Epithelial cell of proximal tubule (primary cell): ENCODE data around the gene C16orf46. TPM values are rescaled to one million over a fixed set of nuclear protein-coding genes. Genes with fewer than 3 reads are reported as not detected.

ENCODE experiments used
- DNase-seq: peaks from one replicate; pipeline ENCODE4 v3.0.0-alpha.2; 2011; ENCODE audit warnings: low read depth
- H3K4me3 ChIP-seq: 2 replicates; pipeline ENCODE4 v1.5.1; 2011; ENCODE audit warnings: low read depth, mild to moderate bottlenecking, low read length
- total RNA-seq: library from RNA; depleted of rRNA; stranded (reverse); fragments of >200 nt; gene quantifications from 2 replicates; pipeline ENCODE4 v1.2.3, GENCODE V29; 2015
- TF ChIP-seq, protein P1 (sequence below): conservative IDR thresholded peaks from 2 replicates; pipeline ENCODE4 v1.5.1; 2012; ENCODE audit warnings: low read depth, mild to moderate bottlenecking, low read length

C16orf46 gene
- total RNA-seq, 1 donor from 2014 or later, result 0.35 TPM

DNA sequence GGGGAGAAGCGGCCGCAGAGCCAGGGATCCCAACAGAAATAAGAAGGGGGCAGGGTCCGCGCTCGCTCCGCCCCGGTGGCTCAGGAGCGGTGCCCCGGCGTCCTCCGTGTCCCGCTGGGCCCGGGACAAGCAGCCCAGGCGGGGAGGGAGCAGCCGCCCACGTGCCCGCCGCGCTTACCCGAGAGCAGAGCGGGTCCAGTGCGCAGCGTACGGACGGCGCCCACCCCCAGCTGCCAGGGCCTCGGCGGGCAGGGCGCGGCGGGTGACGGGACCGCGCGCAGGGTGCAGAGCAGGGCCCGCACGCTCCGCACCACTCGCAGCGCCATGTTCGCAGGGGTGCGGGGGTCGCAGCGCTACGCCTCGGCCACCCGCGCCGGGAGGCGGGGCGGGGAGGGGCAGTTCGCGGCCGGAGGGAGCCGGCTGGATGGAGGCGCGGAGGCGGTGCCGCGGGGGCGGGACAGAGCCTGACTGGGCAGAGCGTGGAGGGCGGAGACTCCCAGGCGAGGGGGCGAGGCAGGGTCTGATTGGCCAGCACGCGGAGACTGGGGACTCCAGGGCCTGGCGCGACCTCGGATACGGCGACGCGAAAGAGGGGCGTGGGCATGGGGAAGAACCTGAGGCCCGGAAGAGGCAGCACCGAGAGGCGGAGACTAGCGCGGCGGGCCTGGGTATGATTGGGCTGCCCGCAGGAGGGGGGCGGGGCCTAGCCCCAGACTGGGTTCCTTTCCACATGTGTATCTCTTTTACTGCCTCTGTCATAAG lies 19.1 kb upstream of the C16orf46 start, which contains the start of gene GCSH:
Gene GCSH (minus strand): TSS at position 443 of the 762 bp plus-strand sequence. CDS start 117 bp downstream, at position 326.
- TF ChIP-seq, protein P1, sequence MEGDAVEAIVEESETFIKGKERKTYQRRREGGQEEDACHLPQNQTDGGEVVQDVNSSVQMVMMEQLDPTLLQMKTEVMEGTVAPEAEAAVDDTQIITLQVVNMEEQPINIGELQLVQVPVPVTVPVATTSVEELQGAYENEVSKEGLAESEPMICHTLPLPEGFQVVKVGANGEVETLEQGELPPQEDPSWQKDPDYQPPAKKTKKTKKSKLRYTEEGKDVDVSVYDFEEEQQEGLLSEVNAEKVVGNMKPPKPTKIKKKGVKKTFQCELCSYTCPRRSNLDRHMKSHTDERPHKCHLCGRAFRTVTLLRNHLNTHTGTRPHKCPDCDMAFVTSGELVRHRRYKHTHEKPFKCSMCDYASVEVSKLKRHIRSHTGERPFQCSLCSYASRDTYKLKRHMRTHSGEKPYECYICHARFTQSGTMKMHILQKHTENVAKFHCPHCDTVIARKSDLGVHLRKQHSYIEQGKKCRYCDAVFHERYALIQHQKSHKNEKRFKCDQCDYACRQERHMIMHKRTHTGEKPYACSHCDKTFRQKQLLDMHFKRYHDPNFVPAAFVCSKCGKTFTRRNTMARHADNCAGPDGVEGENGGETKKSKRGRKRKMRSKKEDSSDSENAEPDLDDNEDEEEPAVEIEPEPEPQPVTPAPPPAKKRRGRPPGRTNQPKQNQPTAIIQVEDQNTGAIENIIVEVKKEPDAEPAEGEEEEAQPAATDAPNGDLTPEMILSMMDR, result no peak
- peak within 1 kb of the TSS; percentile 84 for H3K4me3 ChIP-seq
- peak; percentile 63 for DNase-seq

DNA sequence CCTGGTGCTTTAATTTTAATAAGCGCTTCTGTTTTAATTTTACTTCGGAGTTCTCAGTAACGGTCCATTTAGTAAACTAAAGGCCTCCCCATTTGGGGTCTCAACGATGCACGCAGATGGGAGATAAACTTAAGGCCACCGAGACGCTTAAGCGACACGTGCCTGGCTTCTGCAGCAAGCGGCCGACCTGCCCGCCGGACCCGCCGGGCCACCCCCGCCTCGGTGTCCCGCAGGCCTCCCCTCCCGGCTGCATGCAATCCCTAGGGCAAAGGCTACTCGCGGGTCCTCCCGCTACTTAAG lies 18.6 kb upstream of the C16orf46 start:
- TF ChIP-seq, protein P1, result no peak
- peak overlapping the region; percentile 84 for H3K4me3 ChIP-seq
- DNase-seq, result no peak

DNA sequence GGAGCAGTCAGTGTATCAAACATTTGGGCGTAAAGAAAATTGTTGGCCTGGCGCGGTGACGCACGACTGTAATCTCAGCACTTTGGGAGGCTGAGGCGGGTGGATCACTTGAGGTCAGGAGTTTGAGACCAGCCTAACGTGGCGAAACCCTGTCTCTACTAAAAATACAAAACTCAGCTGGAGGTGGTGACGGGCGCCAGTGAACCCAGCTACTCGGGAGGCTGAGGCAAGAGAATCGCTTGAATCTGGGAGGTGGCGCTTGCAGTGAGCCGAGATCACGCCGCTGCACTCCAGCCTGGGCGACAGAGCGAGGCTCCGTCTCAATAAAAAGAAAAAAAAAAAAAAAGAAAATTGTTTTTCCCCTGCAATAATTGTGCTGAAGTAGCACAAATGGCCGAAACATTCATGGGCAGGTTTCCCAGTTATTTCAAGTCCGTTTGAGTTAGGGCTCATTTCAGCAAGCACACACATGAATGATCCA lies 17.8 kb upstream of the C16orf46 start:
- no peak for DNase-seq
- TF ChIP-seq, protein P1, result no peak
- peak overlapping the region; percentile 84 for H3K4me3 ChIP-seq

DNA sequence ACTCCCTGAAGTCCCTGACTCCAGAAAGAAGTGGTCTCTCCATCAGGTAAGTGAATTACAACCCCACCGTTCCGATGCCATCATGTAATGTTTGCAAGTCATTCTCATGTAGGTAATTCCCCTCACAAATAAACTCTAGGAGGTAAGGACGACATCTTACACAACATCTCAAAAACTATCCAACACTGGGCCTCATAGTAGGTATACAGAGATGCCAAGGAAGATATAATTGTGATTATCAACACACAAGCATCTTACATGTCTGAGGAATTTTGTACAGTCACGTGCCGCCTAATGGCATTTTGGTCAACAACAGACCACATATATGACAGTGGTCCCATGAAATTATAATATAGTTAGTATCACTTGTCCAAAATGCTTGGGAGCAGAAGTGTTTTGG lies 11.8 kb upstream of the C16orf46 start:
- TF ChIP-seq, protein P1, result no peak
- no peak for DNase-seq
- no peak overlapping the region for H3K4me3 ChIP-seq

DNA sequence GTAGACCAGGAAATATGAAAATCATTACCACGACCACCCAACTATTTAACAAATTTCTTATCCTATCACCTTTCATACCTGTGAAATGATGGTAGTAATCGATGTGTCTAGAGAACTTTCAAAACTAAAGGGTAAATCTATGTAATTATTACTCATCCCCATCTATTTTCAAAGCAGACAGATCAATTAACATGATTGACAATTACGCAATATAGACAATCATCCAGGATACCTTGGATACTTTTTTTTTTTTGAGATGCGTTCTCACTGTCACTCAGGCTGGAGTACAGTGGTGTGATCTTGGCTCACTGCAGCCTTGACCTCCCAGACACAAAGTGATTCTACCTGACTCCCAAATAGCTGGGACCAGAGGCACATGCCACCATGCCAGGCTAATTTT lies 4.0 kb upstream of the C16orf46 start:
- TF ChIP-seq, protein P1, result no peak
- H3K4me3 ChIP-seq, result no peak overlapping the region
- no peak for DNase-seq

DNA sequence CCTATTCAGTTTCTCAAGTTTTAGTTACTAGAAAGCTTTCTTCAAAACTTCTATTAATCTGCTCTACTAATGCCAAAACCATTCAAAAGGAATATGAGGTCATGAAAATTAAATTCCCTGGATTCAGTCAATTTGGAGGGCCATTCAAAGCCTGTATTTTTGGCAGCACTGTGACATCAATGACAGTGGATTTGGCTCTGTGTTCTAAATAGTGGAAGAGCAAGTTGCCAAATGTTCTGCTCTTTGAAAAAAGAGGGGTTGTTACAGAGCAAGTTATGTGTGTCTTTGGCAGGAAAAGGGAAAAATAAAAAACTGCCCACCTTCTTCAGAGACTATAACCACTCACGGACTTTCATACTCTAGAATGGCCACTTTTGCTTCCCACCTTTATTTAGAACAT lies 3.2 kb upstream of the C16orf46 start:
- TF ChIP-seq, protein P1, result no peak

DNA sequence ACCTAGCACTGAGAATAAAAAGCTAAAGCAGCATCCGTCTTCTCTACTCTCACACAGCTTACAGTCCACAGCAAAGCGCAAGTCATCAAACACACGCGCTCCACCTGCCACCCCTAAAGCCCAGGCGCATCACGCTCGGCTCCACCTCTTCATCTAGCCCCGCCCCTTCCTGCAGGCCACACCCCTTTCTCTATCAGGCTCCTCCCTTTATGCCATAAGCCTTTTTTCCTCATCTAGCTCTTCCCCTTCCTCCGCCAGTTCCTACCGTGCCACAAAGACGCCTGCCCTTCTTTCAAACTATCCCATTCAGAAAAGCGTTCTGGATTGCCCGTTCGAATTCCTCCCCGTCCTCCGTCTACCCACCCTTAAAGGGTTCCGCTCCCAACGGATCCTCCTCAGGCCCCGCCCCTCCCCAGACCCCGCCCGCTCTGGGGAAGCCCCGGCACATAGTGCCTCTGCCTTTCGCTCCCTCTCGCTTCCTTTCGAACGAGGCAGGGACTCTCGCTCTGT lies 417 bp downstream of the C16orf46 start:
- TF ChIP-seq, protein P1, result no peak
- peak; percentile 51 for DNase-seq
- peak overlapping the region; percentile 89 for H3K4me3 ChIP-seq

More for the DNA sequence above, 3.2 kb upstream of the C16orf46 start:
- DNase-seq, result no peak
- H3K4me3 ChIP-seq, result no peak overlapping the region
